GM18526 (cell line): ENCODE measurements around the gene NLRC5.

Experiments used
- POLR2A ChIP-seq: IDR thresholded peaks from 3 replicates; pipeline ENCODE4 v1.6.1; 2011; ENCODE audit not compliant: insufficient read length; ENCODE audit errors: extremely low read depth

Gene NLRC5

GRCh38 chr16:56988161-56988947 lies 1.0 kb upstream of the NLRC5 start:
- TF ChIP-seq POLR2A = no peak

- TF ChIP-seq POLR2A = no peak
Observed at GRCh38 chr16:56989988-56990387, 631 bp downstream of the NLRC5 start.

GRCh38 chr16:56990407-56991286 lies 1.3 kb downstream of the NLRC5 start:
- TF ChIP-seq POLR2A = no peak

GRCh38 chr16:56993204-56993603 lies 3.8 kb downstream of the NLRC5 start:
- no peak for TF ChIP-seq POLR2A

GRCh38 chr16:56994311-56994710 lies 5.0 kb downstream of the NLRC5 start:
- no peak for TF ChIP-seq POLR2A

- TF ChIP-seq POLR2A = no peak
Observed at GRCh38 chr16:56995136-56995805, 5.9 kb downstream of the NLRC5 start.

GRCh38 chr16:56997264-56997663 lies 7.9 kb downstream of the NLRC5 start:
- no peak for TF ChIP-seq POLR2A

- no peak for TF ChIP-seq POLR2A
Observed at GRCh38 chr16:56997931-56998330, 8.6 kb downstream of the NLRC5 start.

- TF ChIP-seq POLR2A = no peak
Observed at GRCh38 chr16:56998352-56998751, 9.0 kb downstream of the NLRC5 start.

- TF ChIP-seq POLR2A = no peak
Observed at GRCh38 chr16:56998861-56999260, 9.5 kb downstream of the NLRC5 start.

- TF ChIP-seq POLR2A = peak; percentile 18
Observed at GRCh38 chr16:56999409-57000270, 10.3 kb downstream of the NLRC5 start.

- no peak for TF ChIP-seq POLR2A
Observed at GRCh38 chr16:57000271-57001025, 11.1 kb downstream of the NLRC5 start.

- TF ChIP-seq POLR2A = no peak
Observed at GRCh38 chr16:57001026-57001679, 11.8 kb downstream of the NLRC5 start.
